OCI-LY1 (cell line): ENCODE results near the gene PHC3.

Experiments
- H2AFZ ChIP-seq: fragments of 200-600 bp; sonication (generic), shearing (Covaris generic); 2 replicates; pipeline ENCODE4 v1.6.0; 2014; ENCODE audit warnings: antibody characterized with exemption, mild to moderate bottlenecking, low read length
- H3F3A ChIP-seq: fragments of 200-600 bp; sonication (generic), shearing (Covaris generic); 2 replicates; pipeline ENCODE4 v1.6.0; 2014; ENCODE audit warnings: mild to moderate bottlenecking, antibody characterized with exemption, low read length, moderate library complexity; ENCODE audit not compliant: insufficient read depth
- H3K27ac ChIP-seq: fragments of 200-600 bp; sonication (generic); 2 replicates; pipeline ENCODE4 v1.5.1; 2014; ENCODE audit warnings: low read length, mixed run types, mild to moderate bottlenecking, low read depth; ENCODE audit not compliant: poor library complexity, severe bottlenecking
- H3K27me3 ChIP-seq: fragments of 200-600 bp; sonication (generic); 2 replicates; pipeline ENCODE4 v1.6.0; 2014; ENCODE audit warnings: antibody characterized with exemption, mild to moderate bottlenecking, low read length, moderate library complexity; ENCODE audit not compliant: insufficient read depth
- H3K36me3 ChIP-seq: fragments of 200-600 bp; sonication (generic); 2 replicates; pipeline ENCODE4 v1.6.1; 2014; ENCODE audit warnings: mild to moderate bottlenecking, antibody characterized with exemption, low read length, moderate library complexity, mixed read lengths; ENCODE audit not compliant: insufficient read depth
- H3K4me1 ChIP-seq: fragments of 200-600 bp; sonication (generic); 2 replicates; pipeline ENCODE4 v1.5.1; 2014; ENCODE audit warnings: mild to moderate bottlenecking, low read length, moderate library complexity; ENCODE audit not compliant: insufficient read depth, severe bottlenecking
- H3K4me2 ChIP-seq: fragments of 200-600 bp; sonication (generic), shearing (Covaris generic); 2 replicates; pipeline ENCODE4 v1.6.1; 2014; ENCODE audit warnings: low read length
- H3K4me3 ChIP-seq: fragments of 200-600 bp; sonication (generic); 2 replicates; pipeline ENCODE4 v1.5.1; 2014; ENCODE audit warnings: low read length, low read depth, mild to moderate bottlenecking, mixed read lengths; ENCODE audit not compliant: poor library complexity, severe bottlenecking
- H3K79me2 ChIP-seq: fragments of 200-600 bp; shearing (Covaris generic); 2 replicates; pipeline ENCODE4 v1.6.1; 2016; ENCODE audit warnings: mixed run types, low read length, mixed read lengths; ENCODE audit not compliant: insufficient read depth
- H3K9ac ChIP-seq: fragments of 200-600 bp; sonication (generic), shearing (Covaris generic); 2 replicates; pipeline ENCODE4 v1.6.1; 2014; ENCODE audit warnings: mild to moderate bottlenecking, low read length, mixed read lengths
- H3K9me2 ChIP-seq: fragments of 200-600 bp; sonication (generic), shearing (Covaris generic); 2 replicates; pipeline ENCODE4 v1.6.1; 2014; ENCODE audit warnings: low read depth, mild to moderate bottlenecking, low read length, mixed read lengths
- H3K9me3 ChIP-seq: fragments of 200-600 bp; shearing (Covaris generic); 2 replicates; pipeline ENCODE4 v1.6.1; 2014; ENCODE audit warnings: low read length, mixed read lengths
- H4K20me1 ChIP-seq: fragments of 200-600 bp; sonication (generic), shearing (Covaris generic); 2 replicates; pipeline ENCODE4 v1.6.0; 2016; ENCODE audit warnings: mild to moderate bottlenecking, low read length; ENCODE audit not compliant: insufficient read depth
- EZH2 ChIP-seq: fragments of 200-600 bp; sonication (generic), shearing (Covaris generic); IDR thresholded peaks from 2 replicates; pipeline ENCODE4 v1.8.0; 2017; ENCODE audit warnings: borderline replicate concordance, mixed run types, mild to moderate bottlenecking, antibody characterized with exemption, low read length, moderate library complexity, mixed read lengths
- TF ChIP-seq, protein P1 (sequence below): fragments of 200-600 bp; sonication (generic), shearing (Covaris generic); IDR thresholded peaks from 2 replicates; pipeline ENCODE4 v1.5.1; 2017; ENCODE audit warnings: mild to moderate bottlenecking, antibody characterized with exemption, low read length, moderate library complexity, mixed read lengths

The PHC3 gene

DNA sequence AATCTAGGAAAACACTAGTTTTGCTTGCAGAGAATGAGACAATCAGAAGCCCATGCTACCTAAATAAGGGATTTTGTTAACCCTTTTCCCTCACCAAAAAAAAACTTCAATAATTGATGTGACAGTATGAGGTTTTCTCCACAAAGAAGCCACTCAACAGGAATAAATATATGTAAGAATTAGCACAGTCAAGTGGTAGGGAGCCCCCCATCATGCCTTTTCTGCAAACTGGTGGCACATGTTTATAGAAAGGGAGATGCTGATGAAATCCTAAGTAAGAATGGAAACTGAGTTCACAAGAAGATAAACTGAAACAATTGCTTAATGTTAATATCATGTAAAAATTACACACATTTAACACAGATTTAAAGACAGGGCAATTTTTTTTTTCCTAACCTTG lies 51.0 kb downstream of the PHC3 start:
- H3K79me2 ChIP-seq, result peaks cover 9% of the 10 kb centered on the region; the same call in 1 of the 2 replicates
- H3K4me3 ChIP-seq, result no peak overlapping the region
- peaks cover 85% of the 10 kb centered on the region for H3K36me3 ChIP-seq
- H3K27me3 ChIP-seq, result no peaks in the 10 kb centered on the region
- H3K9me3 ChIP-seq, result peaks cover 8% of the 10 kb centered on the region; the same call in 1 of the 2 replicates
- TF ChIP-seq EZH2, result no peak
- TF ChIP-seq, protein P1, sequence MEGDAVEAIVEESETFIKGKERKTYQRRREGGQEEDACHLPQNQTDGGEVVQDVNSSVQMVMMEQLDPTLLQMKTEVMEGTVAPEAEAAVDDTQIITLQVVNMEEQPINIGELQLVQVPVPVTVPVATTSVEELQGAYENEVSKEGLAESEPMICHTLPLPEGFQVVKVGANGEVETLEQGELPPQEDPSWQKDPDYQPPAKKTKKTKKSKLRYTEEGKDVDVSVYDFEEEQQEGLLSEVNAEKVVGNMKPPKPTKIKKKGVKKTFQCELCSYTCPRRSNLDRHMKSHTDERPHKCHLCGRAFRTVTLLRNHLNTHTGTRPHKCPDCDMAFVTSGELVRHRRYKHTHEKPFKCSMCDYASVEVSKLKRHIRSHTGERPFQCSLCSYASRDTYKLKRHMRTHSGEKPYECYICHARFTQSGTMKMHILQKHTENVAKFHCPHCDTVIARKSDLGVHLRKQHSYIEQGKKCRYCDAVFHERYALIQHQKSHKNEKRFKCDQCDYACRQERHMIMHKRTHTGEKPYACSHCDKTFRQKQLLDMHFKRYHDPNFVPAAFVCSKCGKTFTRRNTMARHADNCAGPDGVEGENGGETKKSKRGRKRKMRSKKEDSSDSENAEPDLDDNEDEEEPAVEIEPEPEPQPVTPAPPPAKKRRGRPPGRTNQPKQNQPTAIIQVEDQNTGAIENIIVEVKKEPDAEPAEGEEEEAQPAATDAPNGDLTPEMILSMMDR, result no peak
- no peak overlapping the region for H2AFZ ChIP-seq
- H3F3A ChIP-seq, result peaks cover 12% of the 10 kb centered on the region
- peaks cover 27% of the 10 kb centered on the region for H3K4me1 ChIP-seq
- H3K9ac ChIP-seq, result no peak overlapping the region
- no peak overlapping the region for H3K4me2 ChIP-seq
- H4K20me1 ChIP-seq, result no peaks in the 10 kb centered on the region
- H3K9me2 ChIP-seq, result no peaks in the 10 kb centered on the region
- H3K27ac ChIP-seq, result peak overlapping the region; percentile 11

DNA sequence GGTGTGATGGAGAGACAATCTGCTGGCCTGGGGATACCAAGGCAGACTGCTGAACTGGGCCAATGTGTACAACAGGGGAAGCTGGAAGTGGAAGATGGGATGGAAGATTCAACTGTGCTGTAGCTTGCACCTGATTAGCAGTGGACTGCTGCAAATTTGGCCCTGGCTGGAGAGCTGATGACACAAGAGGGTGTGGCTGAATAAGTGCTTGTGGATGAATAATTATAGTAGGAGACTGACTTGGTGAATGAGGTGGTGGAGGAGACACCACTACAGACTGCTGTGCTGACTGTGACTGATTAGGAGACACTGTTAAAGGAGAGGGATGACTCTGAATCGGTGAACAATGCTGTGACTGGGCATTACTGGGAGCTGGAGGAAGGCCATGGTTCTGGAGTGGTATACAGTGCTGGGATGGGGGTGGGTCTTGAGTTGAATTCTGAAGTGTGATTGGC lies 52.5 kb downstream of the PHC3 start:
- Histone ChIP-seq H3F3A (peaks cover 12% of the 10 kb centered on the region), H3K4me1 (peaks cover 27% of the 10 kb centered on the region), H3K4me2 (peak overlapping the region; percentile 16), H3K27me3 (no peaks in the 10 kb centered on the region), H3K4me3 (no peak overlapping the region), H3K9ac (no peak overlapping the region), H3K36me3 (peaks cover 74% of the 10 kb centered on the region), H3K27ac (peak overlapping the region; percentile 75), H2AFZ (no peak overlapping the region), H4K20me1 (no peaks in the 10 kb centered on the region), H3K79me2 (peaks cover 9% of the 10 kb centered on the region; the same call in 1 of the 2 replicates), H3K9me3 (peaks cover 8% of the 10 kb centered on the region; the same call in 1 of the 2 replicates), H3K9me2 (no peaks in the 10 kb centered on the region)
- TF ChIP-seq, protein P1, result no peak
- TF ChIP-seq EZH2, result no peak

DNA sequence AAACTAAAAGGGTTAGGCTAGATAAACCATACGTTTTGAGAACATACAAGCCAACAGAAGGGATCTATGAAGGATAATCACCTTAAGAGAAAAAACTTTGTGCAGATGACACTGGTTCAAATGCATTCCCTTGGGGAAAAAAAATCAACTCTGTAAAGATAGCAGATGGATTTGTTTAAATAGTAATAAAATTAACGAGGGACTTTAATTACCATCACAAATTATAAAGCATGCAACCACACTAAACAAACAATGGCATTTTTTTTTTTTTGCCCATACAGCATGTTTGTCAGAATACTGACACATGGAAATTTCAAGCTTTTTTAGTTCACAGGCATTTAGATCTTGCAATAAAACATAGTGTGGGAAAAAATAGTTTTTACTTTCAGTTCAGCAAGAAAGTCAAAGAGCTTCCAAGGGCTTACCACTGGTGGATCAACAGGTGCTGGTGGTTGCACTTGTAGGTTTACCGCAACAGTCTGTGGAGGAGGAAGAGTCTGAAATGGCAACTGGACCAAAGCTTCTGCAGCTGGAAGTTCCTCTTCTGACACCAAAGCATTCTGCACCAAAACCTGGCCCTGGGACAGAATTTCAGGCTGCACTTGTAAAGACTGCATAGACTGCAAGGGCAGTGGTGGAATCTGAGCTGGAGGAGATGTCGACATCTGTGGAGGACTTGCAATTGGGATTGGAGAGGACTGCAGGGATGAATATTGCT lies 53.1 kb downstream of the PHC3 start:
- Histone ChIP-seq H3K4me3 (peak overlapping the region; percentile 20), H3K79me2 (peaks cover 9% of the 10 kb centered on the region; the same call in 1 of the 2 replicates)

More for the DNA sequence above, 53.1 kb downstream of the PHC3 start:
- peaks cover 12% of the 10 kb centered on the region for H3F3A ChIP-seq
- H3K27ac ChIP-seq, result peak overlapping the region; percentile 75
- no peaks in the 10 kb centered on the region for H4K20me1 ChIP-seq
- H3K9me3 ChIP-seq, result peaks cover 6% of the 10 kb centered on the region; the same call in 1 of the 2 replicates
- no peak for TF ChIP-seq EZH2
- TF ChIP-seq, protein P1, result no peak
- H3K9me2 ChIP-seq, result no peaks in the 10 kb centered on the region
- H3K4me1 ChIP-seq, result peaks cover 27% of the 10 kb centered on the region
- peaks cover 68% of the 10 kb centered on the region for H3K36me3 ChIP-seq
- H3K9ac ChIP-seq, result no peak overlapping the region; the same call in 1 of the 2 replicates
- no peaks in the 10 kb centered on the region for H3K27me3 ChIP-seq
- H3K4me2 ChIP-seq, result peak overlapping the region; percentile 16
- no peak overlapping the region for H2AFZ ChIP-seq
